Inflammatory macrophage treated with lipopolysaccharide for 4 hours (primary cell): ENCODE measurements around the gene TRAF5.
A peak's percentile ranks its signal among the peaks of the same experiment; 100 is the strongest.

Experiments
- DNase-seq: peaks from one replicate; pipeline ENCODE4 v3.0.0-alpha.2; 2020

TRAF5 gene

DNA sequence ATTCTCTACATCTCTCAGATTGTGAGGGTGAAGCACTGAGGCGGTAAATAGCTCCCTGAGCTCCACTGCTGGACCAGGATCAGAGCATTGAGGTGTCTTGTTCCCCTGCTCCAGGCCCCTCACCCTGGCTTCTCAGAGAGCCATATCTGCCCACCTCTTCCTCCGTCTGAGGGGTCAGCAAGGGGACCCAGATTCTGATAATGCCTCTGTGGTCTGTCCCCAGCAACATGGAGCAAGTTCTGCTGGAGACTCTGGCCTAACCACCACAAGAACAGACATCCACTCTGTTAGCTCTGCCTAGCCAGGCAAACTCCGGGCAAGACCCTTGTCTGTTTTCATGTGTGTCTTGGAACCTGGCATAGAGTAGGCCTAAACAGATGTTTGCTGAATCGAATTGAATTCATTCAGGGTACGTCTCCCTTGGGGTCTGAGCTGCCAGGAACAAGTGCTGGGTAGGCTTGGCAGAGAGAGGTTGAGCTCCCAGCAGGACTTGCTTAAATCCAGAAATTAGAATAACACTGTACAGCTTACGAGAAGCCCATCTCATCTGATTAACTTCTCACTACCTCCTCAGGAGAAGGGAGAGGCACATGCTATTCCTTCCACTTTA is 2.3 kb downstream of the TRAF5 start:
- no peak for DNase-seq

- DNase-seq: no peak
These were observed 3.1 kb downstream of the TRAF5 start for GRCh38 chr1:211329764-211330201.

- DNase-seq: no peak
These were observed 3.8 kb downstream of the TRAF5 start for GRCh38 chr1:211330282-211330936.

DNA sequence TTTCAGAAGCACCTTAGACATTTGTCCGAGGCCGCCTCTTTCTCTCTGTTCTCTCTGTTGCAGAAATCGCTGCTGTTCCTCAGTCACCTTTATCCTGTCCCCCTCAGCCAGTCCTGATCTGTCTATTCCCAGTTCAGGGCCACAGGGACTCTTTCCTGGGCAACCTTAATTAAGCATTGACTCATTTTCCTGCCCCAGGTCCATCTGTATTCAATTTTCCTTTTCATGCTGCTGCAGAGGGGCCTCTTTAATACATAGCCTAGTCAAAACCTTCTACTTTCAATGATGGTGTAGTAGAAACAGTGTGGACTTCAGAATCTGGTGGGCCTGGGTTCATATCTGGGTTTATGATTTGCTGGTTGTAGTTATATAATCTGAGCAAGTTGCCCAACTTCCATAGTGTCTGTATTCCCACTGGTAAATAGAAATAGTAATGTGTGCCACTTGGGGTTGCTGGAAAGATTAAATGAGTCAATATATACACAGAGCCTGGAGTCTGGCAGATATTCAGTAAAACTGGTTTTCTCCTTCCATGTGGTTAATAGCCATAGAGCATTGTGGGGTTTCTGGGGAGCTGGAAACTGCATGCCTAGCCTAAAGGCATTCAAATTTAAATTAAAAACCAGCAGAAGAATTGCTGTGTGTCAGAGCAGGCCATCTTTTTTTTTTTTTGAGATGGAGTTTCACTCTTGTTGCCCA is 4.5 kb downstream of the TRAF5 start:
- no peak for DNase-seq

GRCh38 chr1:211332036-211332616 is 5.5 kb downstream of the TRAF5 start:
- DNase-seq: no peak

DNA sequence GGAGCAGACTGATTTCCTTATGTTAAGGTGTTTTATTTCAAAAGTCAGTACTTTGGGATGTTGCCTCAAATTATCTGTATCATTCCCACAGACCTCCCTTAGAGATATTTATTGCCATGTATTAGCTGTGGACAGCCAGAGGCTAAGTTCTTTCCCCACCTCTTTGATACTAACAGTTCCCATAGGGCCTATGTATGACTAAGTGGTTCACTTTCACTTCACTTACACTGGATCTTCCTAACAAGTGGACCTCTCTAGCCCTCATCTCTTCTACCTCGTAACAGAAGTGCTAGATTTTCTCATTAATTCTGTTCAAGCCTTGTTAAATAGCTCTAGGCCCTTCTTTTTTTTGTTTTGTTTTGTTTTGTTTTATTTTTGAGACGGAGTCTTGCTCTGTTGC is 6.2 kb downstream of the TRAF5 start:
- peak; percentile 38 for DNase-seq

DNA sequence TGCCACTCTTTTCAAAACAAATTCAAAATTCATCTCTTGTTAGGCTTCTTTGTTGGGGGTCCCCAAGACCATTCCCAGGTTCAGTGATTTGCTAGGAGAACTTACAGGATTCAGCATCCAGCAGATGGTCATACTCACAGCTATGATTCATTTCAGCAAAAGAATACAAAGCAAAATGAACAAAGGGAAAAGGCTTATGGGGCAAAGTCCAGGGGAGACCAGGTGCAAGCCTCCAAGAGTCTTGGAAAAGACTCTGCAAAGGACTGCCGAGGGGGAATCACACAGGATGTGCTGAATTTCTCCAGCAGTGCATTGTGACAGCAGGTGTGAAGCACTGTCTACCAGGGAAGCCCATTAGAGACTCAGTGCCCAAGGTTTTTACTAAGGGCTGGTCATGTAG is 7.3 kb downstream of the TRAF5 start:
- DNase-seq: no peak

DNA sequence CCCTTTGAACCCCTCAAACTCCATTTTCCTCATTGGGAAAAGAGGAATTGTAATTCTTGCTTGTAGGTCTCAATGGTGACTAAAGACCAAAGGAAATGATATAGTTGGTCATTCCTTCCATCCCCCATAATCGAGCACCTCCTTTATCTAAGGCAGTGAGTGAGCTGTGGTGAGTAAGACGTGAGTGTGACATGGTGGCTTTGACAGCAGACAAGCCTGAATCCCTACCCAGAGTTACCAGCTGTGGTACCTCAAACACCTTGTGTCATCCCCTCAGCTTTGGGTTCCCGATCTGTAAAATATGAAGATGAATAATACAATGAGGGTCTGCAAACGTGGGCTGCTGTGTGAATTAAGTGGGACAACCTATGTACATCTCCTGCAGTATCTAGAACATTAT is 8.4 kb downstream of the TRAF5 start:
- DNase-seq: no peak

GRCh38 chr1:211335522-211336157 is 9.0 kb downstream of the TRAF5 start:
- no peak for DNase-seq

DNA sequence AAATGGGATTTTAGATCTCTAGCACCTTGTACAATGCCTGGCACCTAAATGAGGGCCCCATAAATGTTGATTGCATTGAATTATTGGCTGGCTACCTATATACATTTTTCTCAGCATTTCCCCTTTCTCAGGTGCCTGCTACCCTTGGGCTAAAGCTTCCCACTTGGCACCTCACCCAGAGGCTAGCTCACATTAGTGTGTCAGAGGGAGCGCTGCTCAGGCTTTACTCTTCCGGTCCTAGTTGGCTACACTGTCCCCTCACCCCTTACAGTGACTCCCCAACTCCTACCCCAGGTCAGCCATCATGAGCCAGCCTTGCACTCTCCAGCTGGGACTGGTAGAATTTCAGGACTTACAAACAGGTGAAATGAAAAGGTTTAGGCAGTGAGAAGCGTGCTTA is 9.5 kb downstream of the TRAF5 start:
- DNase-seq: no peak

- DNase-seq: no peak
These were observed 10.1 kb downstream of the TRAF5 start for GRCh38 chr1:211336775-211337174.

DNA sequence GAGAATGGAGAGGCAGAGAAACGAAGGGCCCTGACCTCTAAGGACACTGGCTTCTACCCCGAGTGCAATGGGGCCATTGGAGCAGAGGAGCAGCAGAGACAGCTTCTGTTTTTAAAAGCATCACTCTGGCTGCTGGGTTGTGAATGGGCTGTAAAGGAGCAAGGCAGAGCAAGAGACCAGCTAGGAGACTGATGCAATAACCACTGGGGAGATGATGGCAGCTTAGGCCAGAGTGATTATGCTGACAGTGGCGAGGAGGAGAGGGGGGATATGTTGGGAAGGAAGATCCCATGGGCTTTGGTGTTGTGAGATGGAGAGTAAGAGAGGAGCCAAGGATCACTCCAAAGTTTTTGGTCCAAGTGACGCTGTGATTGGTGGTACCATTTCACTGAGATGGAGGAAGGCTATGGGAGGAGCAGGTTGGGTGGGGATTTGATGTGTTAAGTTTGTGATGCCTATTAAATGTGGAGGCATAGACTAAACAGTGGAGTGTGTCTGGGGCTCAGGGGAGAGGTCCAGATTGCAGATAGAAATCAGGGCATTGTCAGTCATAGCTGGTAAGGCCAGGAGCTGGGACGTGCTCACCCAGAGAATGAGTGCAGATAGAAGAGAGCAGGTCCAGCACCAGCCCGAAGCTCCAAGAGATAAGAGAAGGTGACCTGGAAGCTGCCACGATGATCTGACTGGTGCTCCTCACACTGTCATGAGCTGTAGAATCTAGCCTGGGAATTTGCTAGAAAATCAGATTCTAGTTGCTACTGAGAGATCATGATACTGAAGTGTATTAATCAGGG is 11.0 kb downstream of the TRAF5 start:
- no peak for DNase-seq

- no peak for DNase-seq
These were observed 11.6 kb downstream of the TRAF5 start for GRCh38 chr1:211338224-211338620.

GRCh38 chr1:211339631-211340041 is 13.0 kb downstream of the TRAF5 start:
- peak; percentile 67 for DNase-seq

- peak; percentile 82 for DNase-seq
These were observed 14.2 kb downstream of the TRAF5 start for GRCh38 chr1:211340622-211341507.

DNA sequence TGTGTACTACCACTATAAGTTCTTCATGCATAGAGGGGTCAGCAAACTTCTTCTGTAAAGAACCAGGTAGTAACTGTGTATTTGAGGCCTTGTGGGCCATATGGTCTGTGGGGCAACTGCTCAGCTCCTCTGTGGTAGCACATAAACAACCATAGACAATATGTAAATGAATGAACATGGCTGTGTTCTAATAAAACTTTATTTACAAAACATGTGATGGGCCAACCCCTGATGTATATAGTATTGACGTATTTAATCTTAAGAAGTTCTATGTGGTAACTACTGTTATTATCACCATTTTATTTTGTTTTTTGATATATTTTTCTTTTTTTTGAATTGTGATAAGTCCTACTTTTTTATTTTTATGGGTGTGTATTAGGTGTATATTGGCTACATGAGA is 15.4 kb downstream of the TRAF5 start:
- no peak for DNase-seq

- peak; percentile 57 for DNase-seq
These were observed 17.0 kb downstream of the TRAF5 start for GRCh38 chr1:211343607-211344006.

- peak; percentile 24 for DNase-seq
These were observed 17.6 kb downstream of the TRAF5 start for GRCh38 chr1:211344152-211344618.

DNA sequence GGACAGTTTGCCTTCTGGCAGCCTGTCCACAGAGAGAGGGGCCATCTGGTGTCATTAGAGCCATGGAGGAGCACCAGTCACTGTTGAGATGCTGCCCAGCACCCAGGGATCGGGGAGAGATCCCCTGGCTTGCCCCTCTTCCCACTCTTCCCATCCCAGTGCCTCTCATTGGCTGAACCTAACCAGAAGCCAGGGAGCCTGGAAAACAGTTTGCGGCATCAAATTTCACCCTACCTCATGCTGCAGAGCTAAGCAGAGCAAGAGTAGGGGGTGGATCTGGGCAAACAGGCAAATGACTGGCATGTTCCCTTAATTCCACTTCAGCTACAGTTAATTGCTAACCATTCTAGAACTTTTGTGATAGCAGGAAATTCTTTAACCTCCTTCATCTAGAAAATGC is 19.1 kb downstream of the TRAF5 start:
- DNase-seq: no peak

- DNase-seq: no peak
These were observed 20.6 kb downstream of the TRAF5 start for GRCh38 chr1:211347077-211347844.

DNA sequence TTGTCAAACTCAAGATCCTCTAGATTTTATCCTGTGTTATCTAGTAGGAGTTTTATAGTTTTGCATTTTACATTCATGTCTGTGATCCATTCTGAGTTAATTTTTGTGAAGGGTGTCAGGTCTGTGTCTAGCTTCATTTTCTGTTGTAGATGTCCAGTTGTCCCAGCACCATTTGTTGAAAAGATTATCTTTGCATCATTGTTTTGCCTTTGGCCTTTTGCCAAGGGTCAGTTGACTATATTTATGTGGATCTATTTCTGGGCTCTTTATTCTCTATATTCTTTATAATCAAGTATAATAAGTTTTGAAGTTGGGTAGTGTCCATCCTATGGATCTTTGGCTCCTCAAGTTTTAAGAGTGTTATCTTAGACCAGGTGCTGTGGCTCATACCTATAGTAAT is 21.9 kb downstream of the TRAF5 start:
- DNase-seq: no peak
